GM18511 (cell line): ENCODE results near the gene CABP4.
"Not testable (repeated sequence)": the region's sequence is repeated elsewhere in the genome, so short reads cannot be mapped to it uniquely, and the experiment has no call there.

Experiments
- ATAC-seq: cut with Tn5 transposase; IDR thresholded peaks from one replicate; pipeline ENCODE4 v1.9.1; 2021; ENCODE audit warnings: mild to moderate bottlenecking, moderate library complexity; ENCODE audit not compliant: unreplicated experiment

Gene CABP4

DNA sequence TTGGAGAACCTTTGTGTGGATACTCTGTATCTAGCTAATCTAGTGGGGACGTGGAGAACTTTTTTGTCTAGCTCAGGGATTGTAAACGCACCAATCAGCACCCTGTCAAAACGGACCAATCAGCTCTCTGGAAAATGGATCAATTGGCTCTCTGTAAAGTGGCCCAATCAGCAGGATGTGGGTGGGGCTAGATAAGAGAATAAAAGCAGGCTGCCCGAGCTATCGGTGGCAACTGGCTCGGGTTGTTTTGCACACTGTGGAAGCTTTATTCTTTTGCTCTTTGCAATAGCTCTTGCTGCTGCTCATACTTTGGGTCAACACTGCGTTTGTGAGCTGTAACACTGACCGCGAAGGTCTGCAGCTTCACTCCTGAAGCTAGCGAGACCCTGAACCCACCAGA lies 21.5 kb downstream of the CABP4 start:
- not testable (repeated sequence) for ATAC-seq

- ATAC-seq = not testable (repeated sequence)
These were observed 22.3 kb downstream of the CABP4 start for GRCh38 chr11:67477344-67478050.

DNA sequence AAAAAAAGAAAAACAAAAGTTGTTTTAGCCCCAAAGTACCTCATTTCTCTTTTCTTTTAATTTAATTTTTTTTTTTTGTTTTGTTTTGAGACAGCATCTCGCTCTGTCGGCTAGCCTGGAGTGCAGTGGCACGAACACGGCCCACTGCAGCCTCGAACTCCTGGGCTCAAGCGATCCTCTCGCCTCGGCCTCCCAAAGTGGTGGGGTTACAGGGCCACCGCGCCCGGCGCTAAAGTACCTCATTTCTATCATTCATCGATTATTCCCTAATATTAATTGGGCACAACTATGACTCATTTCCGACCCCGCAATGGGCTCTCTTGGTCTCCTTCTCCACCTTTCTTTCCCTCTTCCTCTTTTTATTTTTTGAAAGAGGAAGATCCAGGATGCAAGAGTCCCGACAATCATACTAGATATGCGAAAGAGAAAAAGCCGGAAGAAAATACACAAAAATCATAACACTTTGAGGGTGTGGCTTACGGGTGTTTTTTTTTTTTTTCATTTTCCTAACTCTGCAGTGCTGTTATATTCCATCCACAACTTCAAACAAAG lies 27.2 kb downstream of the CABP4 start:
- ATAC-seq = no peak

- peak; percentile 59 for ATAC-seq
These were observed 28.0 kb downstream of the CABP4 start, which contains the start of gene AIP for GRCh38 chr11:67482827-67483798. Gene AIP (plus strand): TSS chr11:67483026. CDS start chr11:67483159, 133 bp downstream.

- no peak for ATAC-seq
These were observed 28.9 kb downstream of the CABP4 start for GRCh38 chr11:67483831-67484665.

GRCh38 chr11:67484847-67485311 lies 29.7 kb downstream of the CABP4 start:
- ATAC-seq = no peak

DNA sequence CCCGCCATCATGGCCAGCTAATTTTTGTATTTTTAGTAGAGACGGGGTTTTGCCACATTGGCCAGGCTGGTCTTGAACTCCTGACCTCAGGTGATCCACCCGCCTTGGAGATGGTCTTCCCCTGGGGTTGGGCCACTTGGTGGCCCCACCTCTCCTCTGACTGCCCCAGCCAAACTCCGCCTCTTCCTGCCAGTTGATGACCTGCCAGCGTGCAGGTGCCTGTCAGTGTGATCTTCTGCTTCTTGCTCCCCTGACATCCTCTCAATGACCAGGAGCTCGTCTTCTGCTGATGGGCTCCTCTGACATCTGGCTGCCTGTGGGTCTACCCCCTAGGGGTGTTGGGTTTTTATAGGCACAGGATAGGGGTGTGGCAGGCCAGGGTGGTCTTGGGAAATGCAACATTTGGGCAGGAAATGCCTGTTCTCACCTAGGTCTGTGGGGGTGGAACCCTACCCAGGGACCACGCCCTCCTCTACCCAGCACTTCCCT lies 30.8 kb downstream of the CABP4 start:
- not testable (repeated sequence) for ATAC-seq

DNA sequence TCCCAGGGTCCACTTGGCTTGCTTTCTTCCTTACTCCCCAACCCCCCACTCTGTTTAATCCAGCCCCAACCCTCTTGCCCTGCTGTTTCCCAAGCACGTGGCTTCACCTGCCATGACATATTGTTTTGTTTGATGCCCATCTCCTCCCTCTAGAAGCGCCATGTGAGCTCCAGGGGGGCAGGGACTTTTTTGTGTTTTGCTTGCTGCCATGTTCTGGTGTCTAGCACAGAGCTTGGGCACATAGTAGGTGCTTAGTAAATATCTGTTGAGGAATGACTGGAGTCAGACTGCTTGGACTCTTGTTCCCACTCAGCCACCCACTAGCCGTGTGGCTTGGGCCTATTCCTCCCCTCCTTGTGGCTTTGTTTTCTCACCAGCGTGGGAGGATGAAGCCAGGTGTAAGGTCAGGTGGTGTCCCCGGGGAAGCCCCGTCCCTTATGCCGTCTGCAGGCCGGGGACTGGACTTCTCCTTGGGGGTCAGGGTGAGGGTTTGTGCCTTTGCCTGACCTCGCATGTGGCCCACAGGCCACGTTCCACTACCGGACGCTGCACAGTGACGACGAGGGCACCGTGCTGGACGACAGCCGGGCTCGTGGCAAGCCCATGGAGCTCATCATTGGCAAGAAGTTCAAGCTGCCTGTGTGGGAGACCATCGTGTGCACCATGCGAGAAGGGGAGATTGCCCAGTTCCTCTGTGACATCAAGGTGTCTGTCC lies 31.5 kb downstream of the CABP4 start:
- no peak for ATAC-seq

DNA sequence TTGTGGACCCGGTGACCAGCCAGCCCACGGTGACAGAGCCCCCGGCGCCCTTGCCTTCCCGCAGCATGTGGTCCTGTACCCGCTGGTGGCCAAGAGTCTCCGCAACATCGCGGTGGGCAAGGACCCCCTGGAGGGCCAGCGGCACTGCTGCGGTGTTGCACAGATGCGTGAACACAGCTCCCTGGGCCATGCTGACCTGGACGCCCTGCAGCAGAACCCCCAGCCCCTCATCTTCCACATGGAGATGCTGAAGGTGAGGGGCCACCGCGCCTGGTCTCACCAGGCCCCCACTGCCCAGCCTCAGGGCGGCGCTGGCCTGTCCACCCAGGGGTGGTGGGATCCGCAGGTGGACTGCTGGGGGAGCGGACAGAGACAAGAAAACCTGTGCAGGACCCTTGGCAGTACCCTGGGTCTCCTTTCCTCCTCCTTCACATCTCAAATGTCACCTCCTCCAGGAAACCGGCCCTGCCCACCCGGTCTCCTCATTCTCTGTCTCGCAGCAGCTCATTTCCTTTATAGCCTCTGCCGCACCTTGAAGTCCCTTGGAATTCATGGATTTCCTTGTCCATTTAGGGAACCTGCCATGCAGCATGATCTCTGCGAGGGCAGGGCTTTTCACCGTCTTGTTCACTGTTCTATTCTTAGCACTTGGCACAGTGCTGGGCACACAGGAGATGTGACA lies 34.2 kb downstream of the CABP4 start:
- ATAC-seq = no peak

GRCh38 chr11:67489885-67490726 lies 35.0 kb downstream of the CABP4 start:
- ATAC-seq = no peak

GRCh38 chr11:67490727-67491065 lies 35.5 kb downstream of the CABP4 start:
- no peak for ATAC-seq

GRCh38 chr11:67491276-67492068 lies 36.3 kb downstream of the CABP4 start:
- no peak for ATAC-seq

- no peak for ATAC-seq
These were observed 37.0 kb downstream of the CABP4 start for GRCh38 chr11:67492069-67492727.

- ATAC-seq = no peak
These were observed 37.8 kb downstream of the CABP4 start for GRCh38 chr11:67492801-67493547.

GRCh38 chr11:67493548-67494370 lies 38.6 kb downstream of the CABP4 start:
- no peak for ATAC-seq
